Prostate gland (tissue), 2 donors: ENCODE measurements around the gene ACOT11.

Experiments
- CTCF ChIP-seq, 4 experiments: fragments of 200-600 bp in 2 of 4; fragments of 450-650 bp in 2 of 4; sonication (generic) in 2 of 4; IDR thresholded peaks; 1 replicate in 3 of 4; 2 replicates in 1 of 4; pipeline ENCODE4 v1.5.1; 2016 to 2019; ENCODE audit warnings: antibody characterized with exemption in 4 of 4, mild to moderate bottlenecking in 2 of 4, moderate library complexity in 2 of 4
- POLR2A ChIP-seq: fragments of 450-650 bp; IDR thresholded peaks from one replicate; pipeline ENCODE4 v1.6.1; 2016; ENCODE audit warnings: antibody characterized with exemption, mild to moderate bottlenecking
- POLR2AphosphoS5 ChIP-seq: sonication (generic); formaldehyde crosslinking; IDR thresholded peaks from one replicate; pipeline ENCODE4 v1.6.1; 2017; ENCODE audit warnings: antibody characterized with exemption

- no peak for TF ChIP-seq POLR2A
- no peak for TF ChIP-seq CTCF (IDR thresholded peaks at IDR 0.05)
- TF ChIP-seq POLR2AphosphoS5: no peak
Observed at GRCh38 chr1:54499097-54499359, 49.0 kb upstream of the ACOT11 start.
